ENCODE measurements around the gene PKP4.
A peak's percentile ranks its signal among the peaks of the same experiment; 100 is the strongest.

Gene PKP4

DNA sequence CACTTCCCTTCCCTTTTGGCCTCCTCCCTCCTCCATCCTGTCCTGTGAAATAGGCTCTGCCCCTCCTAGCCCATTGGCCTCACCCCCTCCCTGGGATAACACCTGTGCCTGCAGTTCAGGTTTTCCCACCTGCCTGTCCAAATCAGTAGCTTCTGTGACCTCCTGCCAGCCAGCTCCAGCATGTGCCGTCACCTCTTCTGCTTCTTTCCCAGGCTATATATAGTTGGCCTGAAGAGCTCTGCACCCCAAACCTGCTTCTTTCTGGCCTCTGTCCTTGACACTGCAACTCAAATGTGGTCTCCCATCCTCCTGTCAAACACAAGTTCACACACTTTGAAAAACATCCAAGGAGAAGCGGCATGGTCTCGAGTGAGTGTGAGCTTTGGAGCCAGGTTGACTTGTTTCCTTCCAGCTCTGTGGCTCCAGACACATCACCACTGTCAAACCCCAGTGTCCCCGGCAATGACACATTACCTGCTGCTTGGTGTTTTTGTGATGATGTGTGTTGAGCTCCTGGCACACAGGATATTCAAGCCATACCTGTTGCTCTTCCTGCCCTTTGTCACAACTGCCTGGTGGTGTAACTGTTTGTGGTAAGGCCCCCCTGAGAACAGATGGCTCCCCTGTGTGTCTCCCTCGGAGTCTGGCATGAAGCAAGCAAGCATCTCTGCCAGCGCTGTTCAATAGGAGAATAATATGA lies 194.8 kb downstream of the PKP4 start:
- DNase-seq (ENCODE audit: low spot score) = no peak

DNA sequence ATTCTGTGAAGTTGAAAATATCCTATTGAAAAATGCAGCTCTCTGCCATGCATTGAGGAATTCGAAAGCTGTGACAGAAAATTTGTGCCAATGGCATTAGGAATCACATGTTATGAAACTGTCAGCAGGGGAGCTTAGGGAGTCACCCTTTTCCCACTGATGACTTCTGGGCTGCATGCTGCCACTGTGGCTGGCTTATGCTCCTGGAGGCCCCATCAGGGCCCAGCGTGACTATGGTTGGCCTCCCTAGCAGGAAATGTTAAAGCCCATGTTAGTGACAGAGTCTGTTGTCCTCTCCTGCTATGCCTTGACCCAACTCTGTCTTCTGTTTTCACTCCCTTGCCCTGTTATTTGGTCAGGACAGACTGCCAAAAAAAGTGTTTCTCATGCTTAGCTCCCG lies 198.9 kb downstream of the PKP4 start:
- DNase-seq (ENCODE audit: low spot score) = no peak

DNA sequence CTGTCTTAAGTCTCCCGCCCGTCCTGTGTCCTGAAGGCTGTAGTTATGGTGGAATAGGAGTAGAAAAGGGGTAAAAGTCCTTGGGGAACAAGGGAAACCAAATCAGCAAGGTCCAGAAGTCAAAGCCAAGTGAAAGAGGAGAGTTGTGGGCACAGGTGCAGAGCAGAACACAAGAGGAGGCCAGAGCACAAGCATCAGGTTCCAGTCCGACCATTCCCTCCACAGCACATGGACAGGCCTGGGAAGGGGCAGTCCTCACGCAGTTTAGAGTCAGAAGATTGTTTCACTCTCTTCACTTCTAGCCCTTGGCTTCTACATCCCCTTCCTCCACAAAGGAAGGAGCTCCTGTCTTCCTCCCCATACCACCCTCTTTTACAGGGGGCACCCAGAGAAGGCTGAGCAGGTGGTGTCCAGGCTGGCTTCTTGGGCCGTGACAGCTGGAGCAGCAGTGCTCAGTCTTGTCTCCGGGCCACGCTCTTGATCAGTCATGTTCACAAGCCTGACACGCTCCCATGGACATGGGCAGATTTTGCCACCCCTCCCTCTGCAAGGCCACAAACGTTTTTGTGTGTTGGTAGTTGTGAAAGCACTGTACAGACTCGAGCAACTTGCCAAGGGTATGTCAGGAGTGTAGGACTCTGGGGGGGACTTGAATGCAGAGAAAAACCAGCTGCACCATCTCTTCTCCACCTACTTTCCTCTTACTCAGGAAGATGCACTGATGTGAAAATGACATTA lies 199.9 kb downstream of the PKP4 start:
- no peak for DNase-seq (ENCODE audit: low spot score)

DNA sequence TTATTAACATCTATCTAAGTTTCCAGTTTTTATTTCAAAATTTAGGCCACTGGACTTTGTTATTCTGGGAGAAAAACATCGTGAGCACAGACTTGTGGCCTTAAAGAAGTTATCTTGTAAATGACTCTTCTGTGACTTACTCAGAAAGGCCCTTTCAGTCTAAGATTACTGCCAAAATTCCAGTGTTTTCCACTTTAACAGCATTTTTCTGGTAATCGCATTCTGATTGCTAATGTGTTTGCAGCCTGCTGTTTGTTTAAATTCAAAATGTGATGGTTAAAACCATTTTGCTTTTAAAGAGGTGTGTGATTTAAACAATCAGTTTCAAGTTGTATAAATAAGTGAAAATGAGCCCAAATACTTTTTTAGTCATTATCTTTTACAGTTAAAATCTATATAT lies 201.6 kb downstream of the PKP4 start:
- DNase-seq (ENCODE audit: low spot score) = no peak

DNA sequence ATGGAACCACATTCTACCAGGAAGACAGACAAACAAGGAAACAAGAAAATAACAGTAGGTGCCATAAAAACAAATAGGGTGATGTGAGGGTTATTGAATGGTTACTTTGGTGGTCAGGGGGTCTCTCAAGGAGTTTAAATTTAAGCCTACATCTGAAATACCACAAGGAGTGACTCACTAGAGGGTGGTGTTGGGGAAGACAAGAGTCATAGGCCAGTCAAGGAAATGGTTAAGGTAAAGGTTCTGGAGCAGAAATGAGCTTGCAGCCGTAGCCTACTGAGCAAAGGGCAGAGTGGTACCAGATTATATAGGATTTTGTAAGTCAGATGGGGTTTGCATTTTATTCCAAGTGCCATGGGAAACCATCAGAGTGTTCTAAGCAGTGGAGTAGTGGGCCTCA lies 202.7 kb downstream of the PKP4 start:
- DNase-seq (ENCODE audit: low spot score) = no peak

DNA sequence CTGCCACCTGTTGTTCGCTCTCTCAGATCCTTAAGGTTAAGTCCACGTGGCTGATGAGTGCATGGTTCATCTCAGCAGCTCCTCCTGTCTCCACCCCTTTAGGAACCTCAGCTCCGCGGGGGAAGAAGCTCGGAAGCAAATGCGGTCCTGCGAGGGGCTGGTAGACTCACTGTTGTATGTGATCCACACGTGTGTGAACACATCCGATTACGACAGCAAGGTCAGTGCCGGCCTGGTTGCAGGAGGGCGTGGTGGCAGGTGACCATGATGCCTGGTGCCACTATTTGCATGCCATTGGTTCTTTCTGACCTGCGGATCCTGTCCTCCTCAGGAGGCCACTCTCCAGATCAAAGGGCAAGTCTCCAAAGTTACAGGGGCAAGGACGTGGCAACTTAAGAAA lies 204.5 kb downstream of the PKP4 start:
- no peak for DNase-seq (ENCODE audit: low spot score)

DNA sequence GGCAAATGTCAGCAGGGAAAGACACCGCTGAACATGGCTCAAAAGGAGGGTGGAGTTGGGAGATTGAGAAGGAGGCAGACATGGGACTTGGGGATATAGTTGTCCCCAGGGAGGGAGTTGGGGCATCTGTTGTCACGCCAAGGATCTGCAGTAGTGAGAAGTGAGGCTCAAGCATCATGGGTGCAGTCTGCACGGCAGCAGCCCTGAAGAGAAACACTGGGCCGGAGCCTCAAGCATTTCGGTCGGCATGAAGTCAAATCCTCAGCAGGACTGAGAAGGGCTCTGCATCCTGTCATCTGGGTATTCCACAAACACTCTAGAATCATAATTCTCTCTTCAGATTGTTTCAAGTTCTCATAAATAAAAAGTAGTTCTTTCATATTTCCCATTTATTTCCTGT lies 205.7 kb downstream of the PKP4 start:
- peak; percentile 41 for DNase-seq (ENCODE audit: low spot score)

DNA sequence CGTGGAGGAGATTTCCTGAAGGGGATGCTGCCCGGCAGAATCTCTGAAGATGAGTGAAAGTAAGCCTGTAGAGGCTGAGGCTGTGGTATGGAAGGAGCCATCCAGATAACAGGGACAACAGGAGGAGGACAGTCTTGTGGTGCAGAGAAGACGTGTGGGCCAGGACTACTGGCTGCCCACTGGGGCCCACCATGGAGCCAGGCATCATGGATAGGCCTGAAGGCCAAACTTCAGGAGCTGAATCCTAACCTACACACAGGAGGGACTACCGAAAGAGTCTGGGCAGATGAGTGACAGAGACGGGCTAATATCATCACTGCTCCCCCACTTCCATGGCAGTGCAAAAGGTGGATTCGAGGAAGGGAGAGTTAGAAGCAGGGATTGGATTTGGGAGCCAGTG lies 207.0 kb downstream of the PKP4 start:
- DNase-seq (ENCODE audit: low spot score) = no peak

DNA sequence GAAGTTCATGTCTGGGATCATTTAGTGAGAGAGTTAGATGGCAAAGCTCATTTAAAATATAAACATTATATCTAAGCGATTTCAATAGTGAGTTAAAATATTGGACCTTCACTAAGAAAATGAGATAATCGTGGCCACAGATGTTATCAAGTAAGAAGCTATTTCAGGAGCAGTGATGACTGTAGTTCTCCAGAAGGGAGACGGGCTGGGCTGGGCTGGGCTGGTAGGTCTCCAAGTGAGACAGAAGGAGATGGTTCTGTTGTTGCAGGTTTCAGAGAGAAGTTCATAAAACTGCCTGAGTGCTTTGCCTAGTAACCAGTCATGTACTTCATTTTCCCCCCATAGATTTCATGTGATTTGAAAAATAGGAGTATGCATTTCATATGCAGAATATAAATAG lies 208.2 kb downstream of the PKP4 start:
- DNase-seq (ENCODE audit: low spot score) = no peak

DNA sequence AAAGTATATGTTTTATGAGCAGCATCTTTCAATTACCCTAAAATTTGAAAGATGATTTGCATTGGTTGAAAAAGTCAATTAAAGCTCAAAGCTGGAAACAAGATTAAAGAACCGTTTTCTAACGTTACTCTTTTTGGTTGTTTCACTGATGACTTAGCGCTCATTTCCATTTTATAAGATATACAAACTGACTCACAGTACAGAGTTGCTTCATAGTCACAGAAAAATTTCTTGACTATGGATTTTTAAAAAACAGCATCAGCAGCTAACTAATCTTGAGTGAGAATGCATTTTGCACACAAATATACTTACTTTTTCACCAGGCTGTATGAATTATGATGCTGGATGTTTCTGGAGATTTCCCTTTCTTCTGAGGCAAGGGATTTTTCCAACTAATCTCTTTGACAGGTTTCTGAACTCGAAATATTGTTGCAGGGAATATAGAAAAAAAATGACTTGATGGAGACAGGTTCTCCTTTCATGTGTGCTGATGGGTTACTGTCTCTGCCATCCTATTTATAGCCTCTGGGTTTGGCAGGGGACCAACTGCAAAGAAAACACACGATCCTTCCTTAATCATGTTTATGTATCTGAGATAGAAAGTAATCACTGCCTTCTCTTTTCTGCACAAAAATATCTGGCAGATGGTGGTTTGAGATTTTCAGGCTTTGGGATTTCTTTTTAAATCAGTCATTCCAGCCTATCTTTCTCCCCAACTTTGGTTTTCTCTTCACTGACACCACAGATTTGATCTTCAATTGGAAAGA lies 209.0 kb downstream of the PKP4 start:
- no peak for DNase-seq (ENCODE audit: low spot score)

DNA sequence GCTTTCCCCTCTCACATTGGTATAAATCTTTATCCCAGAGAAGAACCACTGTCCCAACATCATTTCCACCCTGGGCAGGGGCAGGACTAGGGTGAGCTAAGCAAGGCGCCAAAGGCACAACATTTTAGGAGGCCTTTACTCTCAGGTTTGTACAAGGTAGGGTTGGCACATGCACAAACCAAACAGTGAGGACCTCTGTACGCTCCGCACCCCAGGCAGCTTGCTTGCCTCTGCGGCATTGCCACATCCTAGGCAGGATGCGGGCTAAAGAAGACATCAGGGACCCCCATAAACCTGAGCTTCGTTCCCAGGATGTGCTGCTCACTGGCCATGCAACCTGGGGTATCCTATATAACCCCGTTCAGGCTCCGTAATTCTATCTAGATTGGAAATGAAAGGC lies 210.2 kb downstream of the PKP4 start:
- no peak for DNase-seq (ENCODE audit: low spot score)

DNA sequence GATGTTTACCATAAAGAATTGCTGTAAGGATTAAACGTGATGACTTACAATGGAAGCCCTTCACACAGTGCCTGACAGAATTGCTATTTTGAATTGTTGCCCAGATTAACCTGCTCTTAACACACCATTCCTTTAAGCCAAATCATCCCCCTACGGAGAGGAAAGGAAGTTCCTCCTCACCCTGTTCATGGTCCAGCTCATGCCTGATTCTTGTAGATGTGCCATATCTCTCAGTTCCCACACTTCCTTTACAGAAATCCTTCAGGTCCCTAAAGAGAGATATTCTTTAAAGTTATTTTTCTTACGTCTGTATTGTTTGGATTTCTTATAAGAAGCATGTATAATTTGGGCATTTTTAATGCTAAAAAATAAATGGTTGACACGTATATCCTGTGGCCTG lies 210.8 kb downstream of the PKP4 start:
- DNase-seq (ENCODE audit: low spot score) = no peak

DNA sequence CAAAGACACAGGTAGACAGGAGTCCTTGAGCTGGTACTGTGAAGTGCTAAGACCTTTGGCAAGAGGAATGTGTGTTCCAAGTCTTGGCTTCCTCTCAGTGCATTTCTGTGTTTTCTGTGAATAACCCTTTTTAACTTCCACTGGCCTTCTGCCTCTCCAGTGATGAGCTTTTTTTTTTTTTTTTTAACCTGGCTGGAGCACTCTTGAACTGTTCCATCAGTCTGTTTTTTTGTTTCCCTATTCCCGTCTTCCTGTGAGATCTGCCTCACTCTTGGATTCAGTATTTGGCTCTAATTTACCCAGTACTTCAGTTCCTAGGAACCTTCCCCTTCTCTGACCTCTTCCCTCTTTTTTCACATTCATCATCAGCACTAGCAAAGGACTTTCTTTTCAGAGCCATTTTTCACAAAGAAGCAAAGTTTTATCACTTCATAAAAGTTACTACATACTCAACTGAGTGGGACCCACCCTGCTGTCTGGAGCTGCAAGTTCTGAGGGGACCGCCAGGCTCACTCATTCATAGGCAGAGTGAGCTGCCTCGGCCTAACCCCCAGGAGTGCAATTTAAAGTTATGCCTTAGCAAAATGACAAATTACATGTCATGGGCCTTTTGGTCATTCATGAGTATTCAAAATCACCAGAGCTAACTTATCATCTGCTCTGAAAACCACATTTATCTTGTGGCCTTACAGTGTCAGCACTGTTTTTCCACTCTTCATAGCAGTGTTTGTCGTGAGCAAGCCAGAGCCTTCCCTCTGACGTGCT lies 211.4 kb downstream of the PKP4 start:
- DNase-seq (ENCODE audit: low spot score) = no peak

DNA sequence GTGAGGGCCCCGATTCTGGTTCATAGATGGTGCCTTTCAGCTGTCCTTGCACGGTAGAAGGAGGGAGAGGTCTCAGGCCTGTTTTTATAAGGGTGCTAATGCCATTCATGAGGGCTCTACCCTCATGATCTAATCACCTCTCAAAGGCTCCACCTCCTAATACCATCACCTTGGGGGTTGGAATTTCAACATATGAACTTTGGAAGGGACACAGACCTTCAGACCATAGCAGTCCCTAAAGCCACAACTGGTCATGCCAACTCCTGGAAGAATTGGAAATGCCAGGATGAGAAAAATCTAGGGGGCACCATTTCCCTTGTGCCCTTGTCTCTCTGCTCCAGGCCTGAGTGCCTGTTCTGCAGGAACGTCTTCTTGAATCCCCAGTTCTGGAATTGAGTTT lies 213.5 kb downstream of the PKP4 start:
- DNase-seq (ENCODE audit: low spot score) = no peak

DNA sequence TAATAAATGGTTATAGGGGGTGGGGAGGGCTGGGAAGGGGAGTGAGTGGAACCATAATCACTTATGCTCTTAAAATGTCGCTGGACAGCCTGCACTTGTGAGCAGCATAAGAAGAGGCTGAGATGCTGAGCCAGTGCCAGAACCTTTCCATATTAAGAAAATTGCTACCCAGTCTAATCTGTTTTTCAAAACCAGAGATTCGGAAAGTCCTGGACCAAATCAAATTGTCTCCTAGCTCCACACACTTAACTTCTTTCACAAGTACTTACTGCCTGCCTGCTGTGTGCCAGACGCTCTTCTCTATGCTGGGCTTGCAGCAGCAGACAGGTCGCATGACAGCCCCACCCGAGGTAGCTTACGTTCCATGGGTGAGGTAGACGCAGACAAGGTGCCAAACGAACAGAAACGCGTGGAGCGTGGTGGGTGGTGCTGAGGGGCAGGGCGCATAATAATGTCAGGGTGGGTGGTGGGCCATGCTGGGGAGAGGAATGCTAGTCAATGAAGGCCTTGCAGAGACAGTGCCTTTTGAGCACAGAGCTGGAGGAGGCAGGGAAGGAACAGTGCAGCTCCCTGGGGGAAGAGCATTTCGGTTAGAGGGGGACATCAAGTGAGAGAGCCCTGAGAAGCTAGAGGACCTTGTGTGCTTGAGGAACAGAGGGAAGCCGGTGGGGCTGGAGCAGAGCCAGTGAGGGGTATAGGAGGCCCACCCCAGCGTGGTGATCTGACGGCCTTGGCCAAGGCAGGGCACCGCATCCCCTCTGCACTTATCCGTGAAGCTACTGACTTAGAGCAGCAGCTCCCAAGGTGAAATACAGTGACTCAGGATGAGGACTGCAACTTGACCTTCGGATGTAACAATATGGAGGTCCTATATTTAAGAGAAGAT lies 214.9 kb downstream of the PKP4 start:
- no peak for DNase-seq (ENCODE audit: low spot score)

DNA sequence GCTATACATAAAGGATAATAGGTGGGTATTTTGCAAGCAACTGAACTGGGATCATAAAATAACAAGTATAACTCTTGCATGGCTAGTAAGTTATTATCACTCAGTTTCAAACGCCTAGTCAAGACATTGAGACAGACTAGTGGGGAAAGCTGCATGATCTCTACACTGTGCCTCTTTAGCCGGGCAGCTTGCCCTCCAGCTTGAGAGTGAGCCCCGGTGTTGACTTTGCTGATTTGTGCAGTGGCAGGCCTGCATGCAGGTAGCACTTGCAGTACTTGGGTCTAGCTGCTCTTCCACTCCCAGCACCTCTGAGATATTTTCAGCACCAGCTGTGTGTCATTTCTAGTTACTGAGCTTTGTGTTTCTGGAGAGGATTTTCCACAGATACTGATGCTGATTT lies 219.5 kb downstream of the PKP4 start:
- DNase-seq (ENCODE audit: low spot score) = no peak

DNA sequence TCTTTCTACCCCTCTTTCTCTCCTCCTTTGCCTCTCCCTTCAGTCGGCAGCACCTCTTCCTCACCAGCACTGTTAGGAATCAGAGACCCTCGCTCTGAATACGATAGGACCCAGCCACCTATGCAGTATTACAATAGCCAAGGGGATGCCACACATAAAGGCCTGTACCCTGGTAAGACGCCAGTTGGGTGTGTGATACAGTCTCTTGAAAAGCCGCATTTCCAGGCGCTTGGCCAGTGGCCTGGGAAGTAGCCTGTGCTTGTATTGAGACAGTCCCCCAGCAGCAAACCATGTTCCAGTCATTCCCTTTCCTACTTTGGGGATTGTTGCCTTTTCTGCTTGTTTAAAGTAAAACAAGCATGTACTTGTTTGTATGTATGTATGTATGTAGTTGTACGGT lies 219.9 kb downstream of the PKP4 start:
- DNase-seq (ENCODE audit: low spot score) = no peak

DNA sequence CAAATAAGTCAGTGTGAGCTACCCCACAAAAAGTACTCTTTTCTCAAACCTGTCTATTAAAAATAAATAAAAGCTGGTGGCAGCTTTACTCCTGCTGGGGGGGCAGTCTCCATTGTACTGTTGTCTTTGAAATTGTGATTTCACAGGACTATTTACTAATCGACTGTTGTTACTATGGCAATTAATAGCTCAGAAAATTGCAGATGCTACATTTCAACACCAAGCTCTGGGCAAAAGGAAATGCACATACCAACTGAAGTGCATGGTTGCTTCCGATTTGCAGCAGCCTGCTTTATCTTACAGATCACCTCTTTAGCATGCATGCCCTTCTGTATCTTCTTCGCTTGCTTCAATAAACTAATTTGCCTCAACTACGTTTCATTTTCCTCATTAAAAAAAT lies 220.8 kb downstream of the PKP4 start:
- no peak for DNase-seq (ENCODE audit: low spot score)

DNA sequence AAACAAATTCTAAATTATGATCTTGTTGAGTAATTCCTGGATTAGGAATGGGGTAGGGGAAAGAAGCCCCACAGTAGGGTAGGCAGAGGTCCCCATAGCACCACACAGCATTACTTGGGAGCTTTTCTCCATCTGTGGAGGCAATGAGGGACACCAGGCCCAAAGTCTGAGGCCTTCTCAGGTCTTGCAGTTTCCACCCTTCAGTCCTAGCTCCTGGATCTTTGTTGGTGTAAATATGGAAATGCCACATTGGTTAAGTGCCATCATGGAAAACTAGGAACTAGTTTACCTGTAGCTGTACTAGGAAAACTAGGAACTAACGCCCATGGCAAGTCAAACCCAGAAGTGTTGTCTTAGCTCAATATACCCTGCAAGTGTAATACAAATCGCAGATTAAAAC lies 225.1 kb downstream of the PKP4 start:
- DNase-seq (ENCODE audit: low spot score) = no peak

DNA sequence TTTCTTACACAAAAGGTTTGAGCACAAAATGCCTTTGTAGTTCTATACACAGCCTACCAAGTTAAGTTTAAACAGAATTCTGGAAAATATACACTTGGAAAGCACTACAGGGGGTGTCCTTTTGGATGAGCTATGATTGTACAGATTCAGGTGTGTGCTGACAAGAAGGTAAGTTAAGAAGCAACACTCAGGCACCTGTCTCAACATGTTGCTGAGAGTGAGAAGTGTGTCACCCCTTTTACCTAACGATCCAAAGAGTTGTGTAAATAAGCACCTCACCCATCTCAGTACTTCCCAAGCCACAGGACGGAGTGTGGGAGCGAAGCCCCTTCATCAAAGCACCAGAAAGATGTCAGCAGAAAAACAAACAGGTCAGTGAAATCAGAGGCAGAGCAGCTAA lies 228.9 kb downstream of the PKP4 start:
- no peak for DNase-seq (ENCODE audit: low spot score)

DNA sequence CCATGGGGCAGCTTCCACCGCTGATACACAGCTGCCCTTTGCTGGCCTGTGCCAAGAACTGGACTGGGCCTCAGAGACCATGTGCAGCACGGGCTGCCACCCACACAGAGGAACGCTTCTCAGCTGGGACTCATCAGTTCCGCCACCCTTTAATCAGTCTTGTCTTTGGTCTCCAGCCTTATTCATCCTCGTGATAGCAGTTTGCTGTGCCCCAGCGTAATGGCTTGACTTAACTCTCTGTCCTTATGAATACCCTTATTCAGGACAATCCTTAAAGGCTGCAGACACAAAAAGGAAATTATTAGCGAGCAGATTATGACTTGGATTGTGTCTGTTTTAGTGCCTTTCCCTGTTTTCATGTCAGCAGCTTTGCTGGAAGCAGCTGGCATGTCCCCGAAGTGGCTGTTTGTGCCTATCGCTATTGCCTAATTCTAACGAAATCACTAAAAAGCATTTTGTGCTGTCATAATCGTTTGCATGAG lies 229.5 kb downstream of the PKP4 start:
- DNase-seq (ENCODE audit: low spot score) = no peak
